Body of pancreas (tissue), 4 donors: ENCODE measurements around the gene UBE2R2.

Experiments used
- POLR2A ChIP-seq, 3 donors: fragments of 450-650 bp; IDR thresholded peaks; one replicate each; pipeline ENCODE4 v1.6.1; 2016; ENCODE audit warnings: antibody characterized with exemption in 3 of 3, mild to moderate bottlenecking in 2 of 3
- TF ChIP-seq, protein P1 (sequence below), 7 experiments: fragments of 450-650 bp in 4 of 7; fragments of 200-600 bp in 3 of 7; sonication (generic) in 3 of 7; IDR thresholded peaks; one replicate each; pipeline ENCODE4 v1.5.1; 2016 to 2019; ENCODE audit warnings: antibody characterized with exemption in 7 of 7

- TF ChIP-seq, protein P1, sequence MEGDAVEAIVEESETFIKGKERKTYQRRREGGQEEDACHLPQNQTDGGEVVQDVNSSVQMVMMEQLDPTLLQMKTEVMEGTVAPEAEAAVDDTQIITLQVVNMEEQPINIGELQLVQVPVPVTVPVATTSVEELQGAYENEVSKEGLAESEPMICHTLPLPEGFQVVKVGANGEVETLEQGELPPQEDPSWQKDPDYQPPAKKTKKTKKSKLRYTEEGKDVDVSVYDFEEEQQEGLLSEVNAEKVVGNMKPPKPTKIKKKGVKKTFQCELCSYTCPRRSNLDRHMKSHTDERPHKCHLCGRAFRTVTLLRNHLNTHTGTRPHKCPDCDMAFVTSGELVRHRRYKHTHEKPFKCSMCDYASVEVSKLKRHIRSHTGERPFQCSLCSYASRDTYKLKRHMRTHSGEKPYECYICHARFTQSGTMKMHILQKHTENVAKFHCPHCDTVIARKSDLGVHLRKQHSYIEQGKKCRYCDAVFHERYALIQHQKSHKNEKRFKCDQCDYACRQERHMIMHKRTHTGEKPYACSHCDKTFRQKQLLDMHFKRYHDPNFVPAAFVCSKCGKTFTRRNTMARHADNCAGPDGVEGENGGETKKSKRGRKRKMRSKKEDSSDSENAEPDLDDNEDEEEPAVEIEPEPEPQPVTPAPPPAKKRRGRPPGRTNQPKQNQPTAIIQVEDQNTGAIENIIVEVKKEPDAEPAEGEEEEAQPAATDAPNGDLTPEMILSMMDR (IDR thresholded peaks at IDR 0.05): peak in 5 of 7 experiments; percentile 32 to 47 (median 38)
- no peak for TF ChIP-seq POLR2A (IDR thresholded peaks at IDR 0.05)
These were observed 105.3 kb downstream of the UBE2R2 start for GRCh38 chr9:33921967-33922895.
